ENCODE data around the gene AZU1.

Gene AZU1

DNA sequence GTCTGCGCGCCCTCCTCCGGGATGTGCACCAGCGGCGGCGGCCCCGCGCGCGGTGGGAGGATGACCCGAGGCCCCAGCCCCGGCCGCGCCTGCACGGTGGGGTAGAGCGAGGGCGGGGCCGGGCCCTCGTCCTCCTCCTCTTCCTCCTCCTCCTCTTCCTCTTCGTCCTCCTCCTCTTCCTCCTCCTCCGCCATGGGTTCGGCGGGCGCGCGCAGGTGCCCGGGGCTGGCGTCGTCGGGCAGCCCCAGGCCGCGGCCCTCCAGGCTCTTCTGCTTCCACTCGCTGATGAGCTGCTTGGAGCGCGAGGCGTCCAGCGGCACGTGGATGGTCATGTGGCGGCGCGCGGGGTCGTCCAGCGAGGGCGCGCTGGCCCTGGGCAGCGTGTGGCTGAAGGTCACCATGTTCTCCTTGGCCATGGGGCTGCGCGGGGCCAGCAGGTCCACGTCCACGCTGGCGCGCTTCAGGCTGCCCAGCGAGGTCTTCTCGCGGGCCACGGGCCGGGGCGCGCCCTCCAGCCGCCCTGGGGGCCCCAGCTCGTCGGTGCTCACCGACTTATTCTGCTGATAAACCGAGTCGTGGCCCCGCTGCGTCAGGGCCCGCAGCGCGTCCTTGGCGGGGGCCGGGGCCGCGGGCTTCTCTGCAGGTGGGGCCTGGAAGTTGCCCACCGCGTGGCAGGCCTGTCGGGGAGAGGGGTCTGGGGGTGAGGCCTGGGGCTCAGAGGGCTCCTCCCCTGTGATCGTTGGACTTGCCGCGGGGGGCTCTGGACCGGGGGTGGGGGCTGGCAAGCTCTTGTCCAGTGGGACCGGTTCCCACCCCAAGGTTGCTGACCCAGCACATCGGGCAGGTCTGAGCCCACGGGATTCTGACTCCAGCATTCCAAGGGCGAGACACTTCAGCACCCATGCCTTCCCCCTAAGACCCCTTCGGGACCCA lies 14.2 kb upstream of the AZU1 start:
- TF ChIP-seq FOXP2 (optimal IDR thresholded peaks at IDR 0.05; ENCODE audit: borderline replicate concordance, extremely low read depth, extremely low read length, insufficient read depth) (no peak), POLR2AphosphoS5 (IDR thresholded peaks at IDR 0.05; ENCODE audit: low read depth, low read length) (no peak; the same call in none of the 2 replicates), TAF1 (IDR thresholded peaks at IDR 0.05; ENCODE audit: borderline replicate concordance, insufficient read depth, low read length) (no peak), SIN3A (IDR thresholded peaks at IDR 0.05; ENCODE audit: borderline replicate concordance, insufficient read depth, low read length) (no peak; the same call in 1 of the 2 replicates)
- TF ChIP-seq, protein P1, sequence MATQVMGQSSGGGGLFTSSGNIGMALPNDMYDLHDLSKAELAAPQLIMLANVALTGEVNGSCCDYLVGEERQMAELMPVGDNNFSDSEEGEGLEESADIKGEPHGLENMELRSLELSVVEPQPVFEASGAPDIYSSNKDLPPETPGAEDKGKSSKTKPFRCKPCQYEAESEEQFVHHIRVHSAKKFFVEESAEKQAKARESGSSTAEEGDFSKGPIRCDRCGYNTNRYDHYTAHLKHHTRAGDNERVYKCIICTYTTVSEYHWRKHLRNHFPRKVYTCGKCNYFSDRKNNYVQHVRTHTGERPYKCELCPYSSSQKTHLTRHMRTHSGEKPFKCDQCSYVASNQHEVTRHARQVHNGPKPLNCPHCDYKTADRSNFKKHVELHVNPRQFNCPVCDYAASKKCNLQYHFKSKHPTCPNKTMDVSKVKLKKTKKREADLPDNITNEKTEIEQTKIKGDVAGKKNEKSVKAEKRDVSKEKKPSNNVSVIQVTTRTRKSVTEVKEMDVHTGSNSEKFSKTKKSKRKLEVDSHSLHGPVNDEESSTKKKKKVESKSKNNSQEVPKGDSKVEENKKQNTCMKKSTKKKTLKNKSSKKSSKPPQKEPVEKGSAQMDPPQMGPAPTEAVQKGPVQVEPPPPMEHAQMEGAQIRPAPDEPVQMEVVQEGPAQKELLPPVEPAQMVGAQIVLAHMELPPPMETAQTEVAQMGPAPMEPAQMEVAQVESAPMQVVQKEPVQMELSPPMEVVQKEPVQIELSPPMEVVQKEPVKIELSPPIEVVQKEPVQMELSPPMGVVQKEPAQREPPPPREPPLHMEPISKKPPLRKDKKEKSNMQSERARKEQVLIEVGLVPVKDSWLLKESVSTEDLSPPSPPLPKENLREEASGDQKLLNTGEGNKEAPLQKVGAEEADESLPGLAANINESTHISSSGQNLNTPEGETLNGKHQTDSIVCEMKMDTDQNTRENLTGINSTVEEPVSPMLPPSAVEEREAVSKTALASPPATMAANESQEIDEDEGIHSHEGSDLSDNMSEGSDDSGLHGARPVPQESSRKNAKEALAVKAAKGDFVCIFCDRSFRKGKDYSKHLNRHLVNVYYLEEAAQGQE (IDR thresholded peaks at IDR 0.05; ENCODE audit: insufficient read depth in 1 of 2, low read depth in 2 of 2, low read length in 2 of 2), result no peak

DNA sequence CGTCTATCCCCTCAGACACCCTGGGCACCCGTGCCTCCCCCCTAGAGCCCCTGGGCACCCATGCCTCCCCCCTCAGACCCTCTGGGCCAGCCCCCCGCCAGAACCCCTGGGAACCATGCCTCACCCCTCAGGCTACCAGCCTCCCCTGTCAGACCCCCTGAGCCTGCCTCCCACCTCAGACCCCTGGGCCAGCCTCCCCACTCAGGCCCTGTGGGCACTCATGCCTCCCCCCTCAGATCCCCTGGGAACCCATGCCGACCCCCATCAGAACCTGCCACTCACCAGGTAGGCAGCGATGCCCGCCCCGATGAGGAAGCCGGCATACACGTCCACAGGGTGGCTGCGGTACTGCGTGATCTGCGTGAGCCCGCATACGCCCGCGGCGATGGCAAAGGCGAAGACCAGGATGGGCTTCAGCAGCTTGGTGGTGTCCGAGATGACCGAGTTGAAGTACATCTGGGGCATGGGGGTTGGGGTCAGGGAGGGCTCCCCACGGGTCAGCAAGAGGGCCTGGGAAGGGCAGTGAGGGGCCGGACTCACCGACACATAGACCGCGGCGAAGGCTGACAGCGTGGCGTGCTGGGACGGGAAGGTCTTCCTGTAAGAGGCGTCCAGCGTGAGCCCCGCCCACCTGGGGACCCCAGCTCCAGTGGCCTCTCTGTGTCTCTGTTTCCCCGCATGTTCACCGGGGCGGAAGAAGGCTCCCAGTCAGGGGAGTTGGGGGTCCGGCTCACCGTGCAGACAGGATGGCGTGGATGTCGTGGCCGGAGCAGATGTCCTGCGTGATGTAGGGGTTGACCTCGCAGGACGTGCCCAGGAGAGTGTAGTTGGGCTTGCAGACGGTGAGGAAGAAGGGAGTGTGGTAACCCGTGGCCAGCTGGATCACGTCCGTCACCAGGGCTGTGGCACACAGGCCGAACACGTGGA lies 13.2 kb upstream of the AZU1 start:
- TF ChIP-seq SIN3A (IDR thresholded peaks at IDR 0.05; ENCODE audit: borderline replicate concordance, insufficient read depth, low read length), result no peak

DNA sequence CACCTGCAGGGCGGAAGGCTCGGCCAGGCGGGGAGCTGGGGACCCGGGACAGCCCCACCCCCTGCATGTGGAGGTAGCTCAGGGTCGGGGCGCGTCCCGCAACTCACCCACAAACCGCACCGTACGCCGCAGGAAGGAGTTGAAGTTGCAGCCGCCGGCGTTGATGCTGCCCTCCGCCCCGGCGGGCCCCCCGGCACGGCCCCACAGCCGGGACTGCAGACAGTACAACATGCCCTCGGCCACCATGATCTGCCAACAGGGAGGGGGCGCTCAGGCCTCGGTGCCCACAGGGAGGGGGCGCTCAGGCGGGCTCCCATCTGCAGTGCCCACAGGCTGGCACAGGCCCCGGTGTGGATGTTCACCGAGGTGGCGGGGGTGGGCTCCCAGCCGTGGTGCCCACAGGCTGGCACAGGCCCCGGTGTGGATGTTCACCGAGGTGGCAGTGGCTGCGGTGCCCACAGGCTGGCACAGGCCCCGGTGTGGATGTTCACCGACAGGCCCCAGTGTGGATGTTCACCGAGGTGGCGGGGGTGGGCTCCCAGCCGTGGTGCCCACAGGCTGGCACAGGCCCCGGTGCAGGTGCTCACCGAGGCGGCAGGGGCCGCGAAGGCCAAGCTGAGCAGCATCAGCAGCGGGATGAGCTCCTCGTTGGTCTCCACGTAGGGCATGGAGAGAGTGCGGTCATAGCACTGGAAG lies 12.4 kb upstream of the AZU1 start:
- TF ChIP-seq, protein P1 (IDR thresholded peaks at IDR 0.05; ENCODE audit: insufficient read depth in 1 of 2, low read depth in 2 of 2, low read length in 2 of 2), result no peak
- TF ChIP-seq TAF1 (IDR thresholded peaks at IDR 0.05; ENCODE audit: borderline replicate concordance, insufficient read depth, low read length) (no peak), FOXP2 (optimal IDR thresholded peaks at IDR 0.05; ENCODE audit: borderline replicate concordance, extremely low read depth, extremely low read length, insufficient read depth) (no peak), SIN3A (IDR thresholded peaks at IDR 0.05; ENCODE audit: borderline replicate concordance, insufficient read depth, low read length) (no peak), POLR2AphosphoS5 (IDR thresholded peaks at IDR 0.05; ENCODE audit: low read depth, low read length) (no peak)

DNA sequence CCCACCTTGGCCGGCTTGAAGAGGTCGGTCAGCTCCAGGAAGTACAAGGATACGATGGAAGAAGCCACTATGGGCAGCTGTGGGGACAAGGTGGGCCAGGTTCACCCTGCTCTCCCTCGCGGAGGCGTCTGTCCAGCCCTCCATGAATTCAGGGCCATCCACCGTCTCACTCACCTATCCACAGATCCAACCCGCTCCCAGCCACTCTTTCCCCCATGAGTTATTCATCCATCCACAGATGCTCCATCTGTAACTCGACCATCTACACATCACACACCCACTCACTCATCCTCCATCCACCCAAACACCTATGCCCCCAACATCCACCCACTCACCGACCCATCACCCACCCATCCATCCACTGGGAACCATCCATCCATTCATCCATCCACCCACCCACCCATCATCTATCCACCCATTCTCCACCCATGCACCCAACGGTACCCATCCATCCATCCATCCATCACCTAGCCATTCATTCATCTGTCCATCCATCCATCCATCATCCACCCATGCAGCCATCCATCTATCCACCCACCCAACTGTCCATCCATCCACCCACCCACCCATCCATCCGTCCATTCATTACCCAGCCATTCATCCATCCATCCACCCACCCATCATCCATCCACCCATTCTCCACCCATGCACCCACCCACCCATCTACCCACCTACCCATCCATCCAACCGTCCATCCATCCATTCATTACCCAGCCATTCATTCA lies 11.7 kb upstream of the AZU1 start:
- TF ChIP-seq, protein P1 (IDR thresholded peaks at IDR 0.05; ENCODE audit: insufficient read depth in 1 of 2, low read depth in 2 of 2, low read length in 2 of 2), result no peak
- no peak for TF ChIP-seq TAF1 (IDR thresholded peaks at IDR 0.05; ENCODE audit: borderline replicate concordance, insufficient read depth, low read length)
- TF ChIP-seq POLR2AphosphoS5 (IDR thresholded peaks at IDR 0.05; ENCODE audit: low read depth, low read length), result no peak
- no peak for TF ChIP-seq SIN3A (IDR thresholded peaks at IDR 0.05; ENCODE audit: borderline replicate concordance, insufficient read depth, low read length)
- no peak for TF ChIP-seq FOXP2 (optimal IDR thresholded peaks at IDR 0.05; ENCODE audit: borderline replicate concordance, extremely low read depth, extremely low read length, insufficient read depth)
